Measurements from ENCODE around the gene ARHGEF6.

The ARHGEF6 gene

DNA sequence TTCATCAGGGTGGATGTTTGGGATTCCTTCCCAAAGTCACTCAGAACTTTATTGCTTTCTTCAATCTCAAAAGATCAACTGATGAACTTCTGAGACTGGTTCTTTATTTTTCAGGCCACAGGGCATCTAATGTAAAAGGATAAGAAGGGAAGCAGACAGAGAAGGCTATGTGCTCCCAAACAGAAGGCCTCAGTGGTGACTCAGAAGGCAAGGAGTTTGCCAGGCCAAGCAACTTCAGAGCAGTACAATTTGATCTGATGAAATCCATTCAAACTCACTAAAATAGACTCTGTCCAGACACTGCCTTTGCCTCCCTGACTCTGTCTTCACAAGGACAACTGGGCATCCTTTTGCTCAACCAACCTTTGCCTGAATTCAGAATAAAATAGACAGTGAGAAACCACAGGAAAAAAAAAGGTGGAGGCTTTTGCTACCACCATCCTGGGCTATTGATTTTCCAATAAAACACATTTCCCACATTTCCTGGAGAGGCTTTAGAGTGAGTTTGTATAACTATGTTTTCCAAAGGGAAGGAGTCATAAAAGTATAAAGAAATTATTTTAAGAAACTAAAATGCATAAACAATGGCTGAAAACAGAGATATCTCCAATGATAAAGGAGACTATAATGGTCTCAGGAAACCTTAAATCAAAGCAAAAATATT lies 55.2 kb downstream of the ARHGEF6 start:
- ATAC-seq (ENCODE audit: low read depth) (no peak; the same call in 2 of the 3 replicates), DNase-seq (ENCODE audit: low spot score) (no peak)
- Histone ChIP-seq H3K36me3 (ENCODE audit: low read depth) (no peaks in the 10 kb centered on the region), H3K4me1 (ENCODE audit: insufficient read depth, poor library complexity, severe bottlenecking) (no peaks in the 10 kb centered on the region), H3K9me3 (ENCODE audit: severe bottlenecking) (no peaks in the 10 kb centered on the region), H3K4me3 (ENCODE audit: severe bottlenecking) (no peak overlapping the region), H3K27ac (ENCODE audit: poor library complexity, severe bottlenecking) (no peak overlapping the region), H3K27me3 (ENCODE audit: insufficient read depth, poor library complexity, severe bottlenecking) (no peaks in the 10 kb centered on the region)
- TF ChIP-seq, protein P1, sequence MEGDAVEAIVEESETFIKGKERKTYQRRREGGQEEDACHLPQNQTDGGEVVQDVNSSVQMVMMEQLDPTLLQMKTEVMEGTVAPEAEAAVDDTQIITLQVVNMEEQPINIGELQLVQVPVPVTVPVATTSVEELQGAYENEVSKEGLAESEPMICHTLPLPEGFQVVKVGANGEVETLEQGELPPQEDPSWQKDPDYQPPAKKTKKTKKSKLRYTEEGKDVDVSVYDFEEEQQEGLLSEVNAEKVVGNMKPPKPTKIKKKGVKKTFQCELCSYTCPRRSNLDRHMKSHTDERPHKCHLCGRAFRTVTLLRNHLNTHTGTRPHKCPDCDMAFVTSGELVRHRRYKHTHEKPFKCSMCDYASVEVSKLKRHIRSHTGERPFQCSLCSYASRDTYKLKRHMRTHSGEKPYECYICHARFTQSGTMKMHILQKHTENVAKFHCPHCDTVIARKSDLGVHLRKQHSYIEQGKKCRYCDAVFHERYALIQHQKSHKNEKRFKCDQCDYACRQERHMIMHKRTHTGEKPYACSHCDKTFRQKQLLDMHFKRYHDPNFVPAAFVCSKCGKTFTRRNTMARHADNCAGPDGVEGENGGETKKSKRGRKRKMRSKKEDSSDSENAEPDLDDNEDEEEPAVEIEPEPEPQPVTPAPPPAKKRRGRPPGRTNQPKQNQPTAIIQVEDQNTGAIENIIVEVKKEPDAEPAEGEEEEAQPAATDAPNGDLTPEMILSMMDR (IDR thresholded peaks at IDR 0.05; ENCODE audit: poor library complexity, severe bottlenecking): no peak

DNA sequence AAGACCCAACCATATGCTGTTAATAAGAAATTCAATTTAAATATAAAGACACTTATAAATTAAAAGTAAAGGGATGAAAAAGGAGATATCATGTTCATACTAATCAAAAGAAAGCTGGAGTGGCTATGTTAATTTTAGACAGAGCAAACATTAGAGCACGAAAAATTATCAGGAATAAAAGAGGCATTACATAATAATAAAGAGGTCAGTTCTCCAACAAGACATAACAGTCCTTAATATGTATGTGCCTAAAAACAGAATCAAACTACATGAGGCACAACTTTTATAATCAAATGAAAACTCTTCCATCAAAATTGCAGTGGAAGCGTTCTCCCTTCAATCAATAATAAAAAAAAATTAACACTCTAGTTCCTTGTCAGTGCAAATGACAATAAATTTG lies 62.6 kb downstream of the ARHGEF6 start:
- Histone ChIP-seq H3K9me3 (ENCODE audit: severe bottlenecking) (no peaks in the 10 kb centered on the region), H3K36me3 (ENCODE audit: low read depth) (no peaks in the 10 kb centered on the region), H3K27ac (ENCODE audit: poor library complexity, severe bottlenecking) (no peak overlapping the region), H3K4me1 (ENCODE audit: insufficient read depth, poor library complexity, severe bottlenecking) (no peaks in the 10 kb centered on the region), H3K27me3 (ENCODE audit: insufficient read depth, poor library complexity, severe bottlenecking) (no peaks in the 10 kb centered on the region), H3K4me3 (ENCODE audit: severe bottlenecking) (no peak overlapping the region)
- ATAC-seq (ENCODE audit: low read depth) (no peak), DNase-seq (ENCODE audit: low spot score) (no peak)
- TF ChIP-seq, protein P1 (IDR thresholded peaks at IDR 0.05; ENCODE audit: poor library complexity, severe bottlenecking): no peak

DNA sequence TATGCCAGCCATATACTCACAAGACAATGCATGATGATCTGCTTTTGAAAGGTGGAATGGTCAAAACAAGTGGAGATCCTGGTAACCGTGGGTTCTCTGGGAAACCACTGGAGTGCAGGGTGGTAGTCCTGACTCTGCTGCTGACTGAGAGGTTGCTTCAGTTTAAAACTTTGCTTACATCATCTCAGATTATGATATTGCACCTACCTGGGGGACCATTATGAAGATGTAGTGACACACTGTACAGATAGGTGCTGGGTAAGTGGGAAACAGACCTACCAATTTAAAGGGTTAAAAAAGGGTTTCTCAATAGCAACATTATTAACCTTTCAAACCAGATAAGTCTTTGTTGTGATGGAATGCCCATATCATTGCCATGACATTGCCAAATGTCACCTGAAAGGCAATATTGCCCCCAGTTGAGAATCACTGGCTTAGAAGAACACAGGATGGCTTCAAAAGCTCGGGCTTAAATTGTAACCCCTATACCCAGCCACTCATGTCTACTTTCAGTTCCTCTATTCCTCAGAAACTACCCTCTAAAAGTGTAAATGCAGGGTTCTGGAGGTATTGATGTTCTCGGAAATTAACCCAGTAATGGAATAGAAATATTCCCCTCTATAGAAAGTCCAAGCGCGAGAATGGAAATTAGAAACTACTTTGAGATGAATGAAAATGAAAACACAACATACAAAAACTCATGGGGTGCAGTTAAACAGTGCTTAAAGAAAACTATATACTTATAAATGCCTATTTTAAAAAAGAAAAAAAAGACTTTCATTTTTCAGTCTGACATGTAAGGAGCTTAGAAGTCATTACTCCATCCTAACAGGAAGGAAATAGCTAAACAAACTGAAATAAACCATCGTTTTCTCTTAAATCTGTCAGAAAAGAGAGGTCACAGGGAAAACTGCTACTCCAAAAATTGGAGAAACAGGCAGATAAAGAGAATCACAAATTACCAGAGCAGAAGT lies 65.8 kb downstream of the ARHGEF6 start:
- TF ChIP-seq, protein P1 (IDR thresholded peaks at IDR 0.05; ENCODE audit: poor library complexity, severe bottlenecking): no peak
- no peak for DNase-seq (ENCODE audit: low spot score)
- ATAC-seq (ENCODE audit: low read depth): no peak

DNA sequence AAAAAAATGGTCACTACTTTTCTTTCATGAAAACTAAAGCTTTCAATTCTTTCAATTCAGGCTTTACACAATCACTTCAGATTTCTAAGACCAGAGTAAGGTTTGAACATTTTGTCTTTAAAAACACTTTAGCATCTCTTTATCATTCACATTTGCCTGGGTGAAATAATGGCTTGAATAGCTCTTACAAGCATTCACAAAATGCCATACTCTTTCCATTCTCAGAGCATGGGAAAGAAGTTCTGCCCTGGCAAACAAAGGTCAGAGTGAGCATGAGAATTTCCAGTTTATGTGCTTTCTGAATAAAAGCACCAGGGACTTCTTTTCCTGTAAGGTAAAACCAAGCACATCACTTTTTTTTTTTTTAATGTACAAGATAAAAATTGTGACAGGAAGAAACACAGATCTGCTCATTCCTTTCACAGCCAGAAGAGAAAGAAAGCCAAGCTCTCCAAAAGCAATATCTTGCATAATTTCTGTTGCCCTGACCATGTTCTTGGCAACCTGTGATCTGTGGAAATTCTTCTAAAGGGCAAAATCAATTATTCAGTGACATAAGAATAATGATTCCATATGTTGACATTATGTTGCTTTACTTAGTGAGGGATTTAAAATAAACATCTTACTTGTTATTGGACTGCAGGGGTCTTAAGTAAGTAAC lies 68.0 kb downstream of the ARHGEF6 start:
- H3K27ac ChIP-seq (ENCODE audit: poor library complexity, severe bottlenecking): no peak overlapping the region
- H3K9me3 ChIP-seq (ENCODE audit: severe bottlenecking): no peaks in the 10 kb centered on the region
- ATAC-seq (ENCODE audit: low read depth) (no peak), DNase-seq (ENCODE audit: low spot score) (no peak)
- H3K4me1 ChIP-seq (ENCODE audit: insufficient read depth, poor library complexity, severe bottlenecking): no peaks in the 10 kb centered on the region
- H3K27me3 ChIP-seq (ENCODE audit: insufficient read depth, poor library complexity, severe bottlenecking): no peaks in the 10 kb centered on the region
- H3K36me3 ChIP-seq (ENCODE audit: low read depth): no peaks in the 10 kb centered on the region
- H3K4me3 ChIP-seq (ENCODE audit: severe bottlenecking): no peak overlapping the region
- TF ChIP-seq, protein P1 (IDR thresholded peaks at IDR 0.05; ENCODE audit: poor library complexity, severe bottlenecking): no peak

More for the DNA sequence above, 65.8 kb downstream of the ARHGEF6 start:
- no peaks in the 10 kb centered on the region for H3K27me3 ChIP-seq (ENCODE audit: insufficient read depth, poor library complexity, severe bottlenecking)
- H3K4me3 ChIP-seq (ENCODE audit: severe bottlenecking): no peak overlapping the region
- H3K4me1 ChIP-seq (ENCODE audit: insufficient read depth, poor library complexity, severe bottlenecking): no peaks in the 10 kb centered on the region
- H3K9me3 ChIP-seq (ENCODE audit: severe bottlenecking): no peaks in the 10 kb centered on the region
- no peak overlapping the region for H3K27ac ChIP-seq (ENCODE audit: poor library complexity, severe bottlenecking)
- no peaks in the 10 kb centered on the region for H3K36me3 ChIP-seq (ENCODE audit: low read depth)
